Vagina (tissue), 2 donors: ENCODE measurements around the gene NDUFA6. TPM values are rescaled to one million over a fixed set of nuclear protein-coding genes. Genes with fewer than 3 reads are reported as not detected.

Experiments used
- DNase-seq, 2 donors: peaks; one replicate each; pipeline ENCODE4 v3.0.0-alpha.2; 2017; ENCODE audit errors: extremely low spot score in 2 of 2
- H3K27ac ChIP-seq: fragments of 200-600 bp; sonication (generic); one replicate; pipeline ENCODE4 v1.5.1; 2019
- H3K27me3 ChIP-seq: fragments of 200-600 bp; sonication (generic); one replicate; pipeline ENCODE4 v1.5.1; 2019
- H3K36me3 ChIP-seq, 2 donors: fragments of 200-600 bp; sonication (generic); one replicate each; pipeline ENCODE4 v1.5.1; 2017 to 2019
- H3K4me1 ChIP-seq: fragments of 200-600 bp; sonication (generic); one replicate; pipeline ENCODE4 v1.5.1; 2019
- H3K4me3 ChIP-seq, 2 donors: fragments of 200-600 bp; sonication (generic); 1 replicate in 1 of 2; 2 replicates in 1 of 2; pipeline ENCODE4 v1.5.1; 2016 to 2019
- H3K9me3 ChIP-seq: fragments of 200-600 bp; sonication (generic); one replicate; pipeline ENCODE4 v1.5.1; 2019
- CTCF ChIP-seq, 3 experiments: fragments of 450-650 bp in 2 of 3; fragments of 200-600 bp in 1 of 3; sonication (generic) in 1 of 3; IDR thresholded peaks; one replicate each; pipeline ENCODE4 v1.5.1; 2017 to 2019; ENCODE audit warnings: antibody characterized with exemption in 3 of 3, mild to moderate bottlenecking in 2 of 3, moderate library complexity in 2 of 3
- POLR2A ChIP-seq, 2 donors: fragments of 450-650 bp; IDR thresholded peaks; one replicate each; pipeline ENCODE4 v1.6.1; 2017; ENCODE audit warnings: antibody characterized with exemption in 2 of 2, mild to moderate bottlenecking in 2 of 2, moderate library complexity in 2 of 2
- POLR2AphosphoS5 ChIP-seq, 2 donors: sonication (generic); formaldehyde crosslinking; IDR thresholded peaks; one replicate each; pipeline ENCODE4 v1.9.0; 2017; ENCODE audit warnings: antibody characterized with exemption in 2 of 2, mild to moderate bottlenecking in 2 of 2, low read depth in 1 of 2; ENCODE audit not compliant: insufficient read depth in 1 of 2
- intact Hi-C: fragments of 100-400 bp; cut with DNase I; formaldehyde crosslinking; loops from one replicate; pipeline ENCODE4 v1.15.1; 2023
- total RNA-seq: library from RNA; depleted of rRNA; stranded (reverse); fragments of >200 nt; gene quantifications from one replicate; pipeline ENCODE4 v1.2.3, GENCODE V29; 2016

Gene NDUFA6
- total RNA-seq, 1 donor from 2014 or later = 42.0 TPM

- Histone ChIP-seq H3K4me1 (peaks cover 12% of the 10 kb centered on the region), H3K27me3 (no peaks in the 10 kb centered on the region), H3K27ac (no peak overlapping the region), H3K36me3 (peaks cover 0 to 47% of the 10 kb centered on the region in 2 donors), H3K9me3 (no peaks in the 10 kb centered on the region), H3K4me3 (no peak overlapping the region)
- TF ChIP-seq POLR2A (IDR thresholded peaks at IDR 0.05) (no peak), POLR2AphosphoS5 (IDR thresholded peaks at IDR 0.05; ENCODE audit: insufficient read depth in 1 of 2, low read depth in 1 of 2) (no peak)
- intact Hi-C loops = no loop called here
- peak; percentile 61 to 77 for DNase-seq
Observed at GRCh38 chr22:42066126-42066761, 24.3 kb downstream of the NDUFA6 start.

- no peak for TF ChIP-seq POLR2AphosphoS5 (IDR thresholded peaks at IDR 0.05; ENCODE audit: insufficient read depth in 1 of 2, low read depth in 1 of 2)
- TF ChIP-seq POLR2A (IDR thresholded peaks at IDR 0.05) = no peak
- TF ChIP-seq CTCF (IDR thresholded peaks at IDR 0.05) = no peak
- peaks cover 0 to 54% of the 10 kb centered on the region in 2 donors for H3K36me3 ChIP-seq
Observed at GRCh38 chr22:42065438-42066125, 25.0 kb downstream of the NDUFA6 start.

GRCh38 chr22:42064629-42065028, 25.9 kb downstream of the NDUFA6 start:
- H3K9me3 ChIP-seq = no peaks in the 10 kb centered on the region
- peaks cover 0 to 64% of the 10 kb centered on the region in 2 donors for H3K36me3 ChIP-seq
- DNase-seq = peak in 1 of 2 donors; percentile 19
- intact Hi-C loops = no loop called here
- peaks cover 2% of the 10 kb centered on the region for H3K4me1 ChIP-seq
- H3K27ac ChIP-seq = no peak overlapping the region
- no peak overlapping the region for H3K4me3 ChIP-seq
- no peak for TF ChIP-seq CTCF (IDR thresholded peaks at IDR 0.05)
- TF ChIP-seq POLR2A (IDR thresholded peaks at IDR 0.05) = no peak
- no peak for TF ChIP-seq POLR2AphosphoS5 (IDR thresholded peaks at IDR 0.05; ENCODE audit: insufficient read depth in 1 of 2, low read depth in 1 of 2)
- H3K27me3 ChIP-seq = no peaks in the 10 kb centered on the region

More at GRCh38 chr22:42065438-42066125, 25.0 kb downstream of the NDUFA6 start:
- no peak overlapping the region for H3K4me3 ChIP-seq
- H3K27ac ChIP-seq = no peak overlapping the region
- H3K4me1 ChIP-seq = peaks cover 8% of the 10 kb centered on the region
- no peaks in the 10 kb centered on the region for H3K9me3 ChIP-seq
- no peaks in the 10 kb centered on the region for H3K27me3 ChIP-seq
- intact Hi-C loops = no loop called here
- peak in 1 of 2 donors; percentile 72 for DNase-seq

- Histone ChIP-seq H3K4me3 (no peak overlapping the region), H3K36me3 (peaks cover 0 to 70% of the 10 kb centered on the region in 2 donors)
- no peak for TF ChIP-seq POLR2AphosphoS5 (IDR thresholded peaks at IDR 0.05; ENCODE audit: insufficient read depth in 1 of 2, low read depth in 1 of 2)
- TF ChIP-seq CTCF (IDR thresholded peaks at IDR 0.05) = no peak
- no peak for TF ChIP-seq POLR2A (IDR thresholded peaks at IDR 0.05)
Observed at GRCh38 chr22:42062506-42063170, 27.9 kb downstream of the NDUFA6 start.

GRCh38 chr22:42061041-42061440, 29.5 kb downstream of the NDUFA6 start:
- H3K4me3 ChIP-seq = no peak overlapping the region
- intact Hi-C loops = no loop called here
- H3K36me3 ChIP-seq = peaks cover 0 to 57% of the 10 kb centered on the region in 2 donors
- DNase-seq = no peak
- TF ChIP-seq POLR2AphosphoS5 (IDR thresholded peaks at IDR 0.05; ENCODE audit: insufficient read depth in 1 of 2, low read depth in 1 of 2) (no peak), POLR2A (IDR thresholded peaks at IDR 0.05) (no peak), CTCF (IDR thresholded peaks at IDR 0.05) (no peak)
- H3K4me1 ChIP-seq = no peaks in the 10 kb centered on the region
- H3K27ac ChIP-seq = no peak overlapping the region
- no peaks in the 10 kb centered on the region for H3K27me3 ChIP-seq
- no peaks in the 10 kb centered on the region for H3K9me3 ChIP-seq

More at GRCh38 chr22:42062506-42063170, 27.9 kb downstream of the NDUFA6 start:
- Histone ChIP-seq H3K27me3 (no peaks in the 10 kb centered on the region), H3K4me1 (no peaks in the 10 kb centered on the region), H3K9me3 (no peaks in the 10 kb centered on the region), H3K27ac (no peak overlapping the region)
- no peak for DNase-seq
- intact Hi-C loops = no loop called here
